IMR-90 (cell line): Measurements from ENCODE around the gene HCN2. TPM values are rescaled to one million over a fixed set of nuclear protein-coding genes. Genes with fewer than 3 reads are reported as not detected.

Source experiments
- ATAC-seq: fragments of 200-7000 bp; cut with Tn5 transposase; 2 replicates; pipeline ENCODE4 v1.9.1; 2020; ENCODE audit warnings: low read depth, mild to moderate bottlenecking, moderate library complexity
- BruUV-seq: library from RNA; stranded (reverse); fragments of 400-500 nt; replicated peaks from 2 replicates; lab custom pipeline; 2021; lab: Mats Ljungman, UMichigan
- CTCF ChIA-PET: fragments of 300-600 bp; formaldehyde crosslinking; extraction: SDS; loops from one replicate; lab custom pipeline; 2021; ENCODE audit warnings: antibody characterized with exemption; lab: Yijun Ruan, JAX
- POLR2A ChIA-PET: fragments of 300-600 bp; sonication (Branson Sonifier 250); formaldehyde crosslinking; loops from one replicate; lab custom pipeline; 2022; ENCODE audit warnings: antibody characterized with exemption; ENCODE audit not compliant: unreplicated experiment; lab: Charles Lee
- DNase-seq: peaks from one replicate; pipeline ENCODE4 v3.0.0; 2013
- H2AFZ ChIP-seq: replicated peaks from 2 replicates; pipeline ENCODE3; 2013; ENCODE audit warnings: low read length, mild to moderate bottlenecking; ENCODE audit not compliant: poor library complexity
- H2AK5ac ChIP-seq: 2 replicates; pipeline ENCODE4 v1.6.1; 2013; ENCODE audit warnings: low read depth, low read length, inconsistent platforms
- H2AK9ac ChIP-seq: replicated peaks from 2 replicates; pipeline ENCODE3; 2013; ENCODE audit warnings: mild to moderate bottlenecking, low read depth, low read length, moderate library complexity; ENCODE audit not compliant: poor library complexity
- H2BK120ac ChIP-seq: 2 replicates; pipeline ENCODE4 v1.6.1; 2013; ENCODE audit warnings: low read depth, low read length, inconsistent platforms
- H2BK15ac ChIP-seq: 3 replicates; pipeline ENCODE4 v1.6.1; 2013; ENCODE audit warnings: low read depth, low read length, inconsistent platforms
- H2BK20ac ChIP-seq: 2 replicates; pipeline ENCODE4 v1.6.1; 2013; ENCODE audit warnings: low read depth, mild to moderate bottlenecking, inconsistent platforms, low read length, moderate library complexity
- H2BK5ac ChIP-seq: 2 replicates; pipeline ENCODE4 v1.6.1; 2013; ENCODE audit warnings: mild to moderate bottlenecking, low read depth, low read length, inconsistent platforms; ENCODE audit not compliant: poor library complexity, severe bottlenecking
- H3K14ac ChIP-seq: replicated peaks from 2 replicates; pipeline ENCODE4 v1.6.1; 2013; ENCODE audit warnings: low read depth, low read length, inconsistent platforms
- H3K18ac ChIP-seq: 2 replicates; pipeline ENCODE4 v1.6.1; 2013; ENCODE audit warnings: low read depth, low read length, control low read depth
- H3K23ac ChIP-seq: 2 replicates; pipeline ENCODE4 v1.6.1; 2013; ENCODE audit warnings: low read depth, low read length, inconsistent platforms
- H3K27ac ChIP-seq: 2 replicates; pipeline ENCODE4 v1.5.1; 2013; ENCODE audit warnings: mild to moderate bottlenecking, control low read depth, low read length; ENCODE audit not compliant: insufficient read depth
- H3K27me3 ChIP-seq: 2 replicates; pipeline ENCODE4 v1.6.1; 2013; ENCODE audit warnings: low read length; ENCODE audit not compliant: control insufficient read depth, insufficient read depth
- H3K36me3 ChIP-seq: 2 replicates; pipeline ENCODE4 v1.6.1; 2013; ENCODE audit warnings: low read length, mixed read lengths; ENCODE audit not compliant: control insufficient read depth, insufficient read depth
- H3K4ac ChIP-seq: 2 replicates; pipeline ENCODE4 v1.6.1; 2013; ENCODE audit warnings: low read depth, low read length, inconsistent platforms
- H3K4me1 ChIP-seq: 2 replicates; pipeline ENCODE4 v1.6.1; 2013; ENCODE audit warnings: low read length, mixed read lengths; ENCODE audit not compliant: control insufficient read depth, insufficient read depth
- H3K4me2 ChIP-seq: 2 replicates; pipeline ENCODE4 v1.6.1; 2013; ENCODE audit warnings: low read depth, mild to moderate bottlenecking, control low read depth, low read length, moderate library complexity
- H3K4me3 ChIP-seq: 2 replicates; pipeline ENCODE4 v1.5.1; 2013; ENCODE audit warnings: low read depth, mild to moderate bottlenecking, control low read depth, low read length, moderate library complexity; ENCODE audit not compliant: insufficient read depth
- H3K56ac ChIP-seq: 2 replicates; pipeline ENCODE4 v1.6.1; 2013; ENCODE audit warnings: low read length, inconsistent platforms; ENCODE audit not compliant: insufficient read depth; ENCODE audit errors: extremely low read depth
- H3K79me1 ChIP-seq, 2 experiments: 2 replicates each; pipeline ENCODE4 v1.6.1; 2013; ENCODE audit warnings: low read length in 2 of 2, inconsistent platforms in 1 of 2, low read depth in 1 of 2
- H3K9ac ChIP-seq: 2 replicates; pipeline ENCODE4 v1.6.1; 2013; ENCODE audit warnings: low read depth, low read length, control low read depth
- H3K9me1 ChIP-seq: 2 replicates; pipeline ENCODE4 v1.6.1; 2013; ENCODE audit warnings: low read length, inconsistent platforms; ENCODE audit not compliant: insufficient read depth
- H3K9me3 ChIP-seq: 2 replicates; pipeline ENCODE4 v1.6.1; 2013; ENCODE audit warnings: low read length; ENCODE audit not compliant: control insufficient read depth, insufficient read depth
- H4K20me1 ChIP-seq: 2 replicates; pipeline ENCODE4 v1.6.1; 2013; ENCODE audit warnings: low read length, inconsistent platforms; ENCODE audit not compliant: insufficient read depth
- H4K5ac ChIP-seq: 2 replicates; pipeline ENCODE4 v1.6.1; 2013; ENCODE audit warnings: mild to moderate bottlenecking, low read depth, low read length, control low read depth
- H4K8ac ChIP-seq, 2 experiments: 2 replicates each; pipeline ENCODE4 v1.6.1; 2013; ENCODE audit warnings: low read depth in 2 of 2, low read length in 2 of 2, control low read depth in 1 of 2, inconsistent platforms in 1 of 2
- H4K91ac ChIP-seq: 2 replicates; pipeline ENCODE4 v1.6.1; 2013; ENCODE audit warnings: low read depth, low read length, inconsistent platforms; ENCODE audit not compliant: insufficient read depth
- BHLHE40 ChIP-seq: fragments of 150-350 bp; IDR thresholded peaks from 2 replicates; pipeline ENCODE4 v1.6.1; 2016; ENCODE audit warnings: mild to moderate bottlenecking, low read depth, low read length
- CTCF ChIP-seq: conservative IDR thresholded peaks from 2 replicates; pipeline ENCODE4 v1.5.1; 2012; ENCODE audit warnings: mild to moderate bottlenecking, low read depth, low read length, improper control_type of control experiment
- RCOR1 ChIP-seq: IDR thresholded peaks from 2 replicates; pipeline ENCODE4 v1.6.1; 2012; ENCODE audit warnings: mild to moderate bottlenecking, low read length, improper control_type of control experiment; ENCODE audit not compliant: insufficient replicate concordance
- USF2 ChIP-seq: fragments of 150-350 bp; IDR thresholded peaks from 2 replicates; pipeline ENCODE4 v1.6.1; 2017; ENCODE audit warnings: mild to moderate bottlenecking, antibody characterized with exemption, low read length, low read depth
- WGBS, 2 experiments: methylation state at CpG; one replicate each; pipeline versions ENCODE4 v1.1.5 to v1.1.7; 2013; ENCODE audit warnings: missing lambda C conversion rate in 2 of 2; ENCODE audit not compliant: insufficient read length in 1 of 2; ENCODE audit errors: extremely low coverage in 2 of 2; 5-methylcytosine and 5-hydroxymethylcytosine counted together
- dilution Hi-C: fragments of 300-500 bp; cut with HindIII; formaldehyde crosslinking; loops from one replicate; pipeline ENCODE4 v1.14.3; 2018; ENCODE audit warnings: low sequenced_read_pairs; ENCODE audit not compliant: unreplicated experiment
- in situ Hi-C: fragments of 300-500 bp; cut with MboI; formaldehyde crosslinking; loops from 3 replicates; pipeline ENCODE4 v1.14.3; 2019; ENCODE audit warnings: low sequenced_read_pairs, inconsistent platforms, mixed read lengths
- intact Hi-C: fragments of 100-400 bp; cut with micrococcal nuclease; formaldehyde crosslinking; loops from 2 replicates; pipeline ENCODE4 v1.10.0; 2022
- polyA plus RNA-seq, 3 experiments: library from polyadenylated mRNA; depleted of rRNA; stranded (reverse); fragments of >200 nt; gene quantifications; 2 replicates each; pipeline ENCODE4 v1.2.3, GENCODE V29; 2012; ENCODE audit warnings: low replicate concordance in 1 of 3
- total RNA-seq: library from RNA; depleted of rRNA; stranded (reverse); fragments of >200 nt; gene quantifications from 2 replicates; pipeline ENCODE4 v1.2.3, GENCODE V29; 2012

HCN2 gene
- total and polyA plus RNA-seq, 2 of the 4 experiments (the other 2 are of a cell fraction), result 0.72 to 2.6 TPM

- Histone ChIP-seq H2AK9ac (peak overlapping the region; percentile 90), H3K9me3 (no peaks in the 10 kb centered on the region), H3K4me1 (peaks cover 10% of the 10 kb centered on the region), H4K8ac (peak overlapping the region; percentile 28 to 97; a peak in 3 of 4 replicates), H3K79me1 (peaks cover 7 to 27% of the 10 kb centered on the region in 2 experiments), H3K4me2 (peak overlapping the region; percentile 80), H2BK20ac (no peak overlapping the region), H2AK5ac (peak overlapping the region; percentile 50), H4K5ac (peak overlapping the region; percentile 32; the same call in 1 of the 2 replicates), H2BK120ac (peak overlapping the region; percentile 83; the same call in 1 of the 2 replicates), H3K23ac (peak overlapping the region; percentile 91), H3K4ac (peak overlapping the region; percentile 81), H3K36me3 (peaks cover 5% of the 10 kb centered on the region; the same call in 1 of the 2 replicates), H3K18ac (peak overlapping the region; percentile 44), H2AFZ (peak overlapping the region; percentile 95), H3K9me1 (no peaks in the 10 kb centered on the region; the same call in 1 of the 2 replicates), H3K27ac (peak overlapping the region; percentile 82), H4K20me1 (peaks cover 3% of the 10 kb centered on the region; the same call in 1 of the 2 replicates), H3K9ac (peak overlapping the region; percentile 93), H3K14ac (peak overlapping the region; percentile 93), H3K56ac (peak overlapping the region; percentile 64; the same call in 1 of the 2 replicates), H2BK15ac (no peak overlapping the region; the same call in 2 of the 3 replicates), H2BK5ac (peak overlapping the region; percentile 75), H4K91ac (no peak overlapping the region; the same call in 1 of the 2 replicates), H3K27me3 (no peaks in the 10 kb centered on the region), H3K4me3 (peak overlapping the region; percentile 66)
- in situ Hi-C loops (no loop called here), dilution Hi-C loops (no loop called here), intact Hi-C loops (loop anchor here (2.0 kb wide), 3 partner anchors 23 to 45 kb away; partner anchors contain the start of genes HCN2 and RNF126)
- ChIA-PET POLR2A (interaction anchor here (0.5 kb wide), 1 partner anchor 12 kb away, joined by 3 read pairs; no protein-coding TSS in a partner anchor), CTCF (no interaction called here)
- 55% methylated on average over 5 of the region's 32 CpGs; no CpG with 5 or more reads in 1 of the 2 experiments for WGBS, 2 experiments
- peak; percentile 30 for TF ChIP-seq RCOR1
- TF ChIP-seq USF2, result no peak
- no peak for TF ChIP-seq CTCF
- TF ChIP-seq BHLHE40, result peak; percentile 54
- peak; percentile 11 for DNase-seq
- no TSS peak for BruUV-seq
- ATAC-seq, result peak; percentile 13
Measured at GRCh38 chr19:633786-634639, 44.3 kb downstream of the HCN2 start.
